Activated T-helper 1 cell treated with anti-CD3 and anti-CD28 coated beads, Interleukin-12 subunit alpha, Interleukin-12 subunit beta, Interleukin-2, Interleukin-4 antibody, amounts not matched to agents 30 ng/mL and 10 ng/mL and 1 ng/mL, durations not matched to agents 14 hours and 24 hours and 36 hours (primary cell): Measurements from ENCODE around the gene DAPK1. TPM values are rescaled to one million over a fixed set of nuclear protein-coding genes. Genes with fewer than 3 reads are reported as not detected.

Experiments
- DNase-seq: peaks from one replicate; pipeline ENCODE4 v3.0.0; 2021; ENCODE audit warnings: low spot score
- H3K27ac Mint-ChIP-seq: one replicate; pipeline ENCODE4 v1.8.0; 2021; ENCODE audit warnings: mild to moderate bottlenecking, mixed read lengths
- H3K27me3 Mint-ChIP-seq: one replicate; pipeline ENCODE4 v1.8.0; 2022; ENCODE audit warnings: mild to moderate bottlenecking, moderate library complexity, mixed read lengths; ENCODE audit not compliant: insufficient read depth
- H3K36me3 Mint-ChIP-seq: one replicate; pipeline ENCODE4 v1.8.0; 2021; ENCODE audit warnings: low read depth, mixed read lengths
- H3K4me1 Mint-ChIP-seq: one replicate; pipeline ENCODE4 v1.8.0; 2021; ENCODE audit warnings: low read depth, mixed read lengths
- H3K4me3 Mint-ChIP-seq: one replicate; pipeline ENCODE4 v1.8.0; 2021; ENCODE audit warnings: mild to moderate bottlenecking, moderate library complexity, mixed read lengths
- H3K9me3 Mint-ChIP-seq: one replicate; pipeline ENCODE4 v1.8.0; 2021; ENCODE audit warnings: mixed read lengths
- intact Hi-C: fragments of 100-400 bp; cut with micrococcal nuclease; formaldehyde crosslinking; loops from one replicate; pipeline ENCODE4 v1.15.1; 2024
- total RNA-seq: library from RNA; stranded (reverse); gene quantifications from 2 replicates; pipeline ENCODE4 v1.2.3, GENCODE V29; 2022

DAPK1 gene
- total RNA-seq, 1 donor from 2014 or later: 2.8 TPM

DNA sequence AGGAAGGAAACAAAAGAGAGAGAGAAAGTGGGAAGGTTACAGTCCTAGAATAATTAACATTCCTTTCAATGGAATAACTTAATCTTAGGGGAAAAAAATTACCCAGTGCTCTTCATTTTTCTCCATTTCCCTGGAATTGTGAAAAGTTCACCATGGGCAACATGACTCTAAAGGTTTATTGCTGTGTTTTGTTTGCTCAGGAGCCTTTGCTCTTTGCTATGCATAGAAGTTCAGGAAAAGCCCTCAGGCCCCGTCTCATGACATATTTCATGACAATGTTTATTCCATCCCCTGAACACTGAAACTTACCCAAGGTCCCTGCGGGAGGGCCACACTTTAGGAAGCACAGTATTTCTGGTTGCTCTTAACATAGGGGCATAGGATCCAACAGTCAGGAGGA, 218.5 kb downstream of the DAPK1 start:
- DNase-seq: no peak
- no peak overlapping the region for H3K4me3 Mint-ChIP-seq
- peaks cover 19% of the 10 kb centered on the region for H3K27me3 Mint-ChIP-seq
- intact Hi-C loops: no loop called here
- peaks cover 2% of the 10 kb centered on the region for H3K36me3 Mint-ChIP-seq
- no peaks in the 10 kb centered on the region for H3K9me3 Mint-ChIP-seq
- no peak overlapping the region for H3K27ac Mint-ChIP-seq
- H3K4me1 Mint-ChIP-seq: peaks cover 15% of the 10 kb centered on the region

DNA sequence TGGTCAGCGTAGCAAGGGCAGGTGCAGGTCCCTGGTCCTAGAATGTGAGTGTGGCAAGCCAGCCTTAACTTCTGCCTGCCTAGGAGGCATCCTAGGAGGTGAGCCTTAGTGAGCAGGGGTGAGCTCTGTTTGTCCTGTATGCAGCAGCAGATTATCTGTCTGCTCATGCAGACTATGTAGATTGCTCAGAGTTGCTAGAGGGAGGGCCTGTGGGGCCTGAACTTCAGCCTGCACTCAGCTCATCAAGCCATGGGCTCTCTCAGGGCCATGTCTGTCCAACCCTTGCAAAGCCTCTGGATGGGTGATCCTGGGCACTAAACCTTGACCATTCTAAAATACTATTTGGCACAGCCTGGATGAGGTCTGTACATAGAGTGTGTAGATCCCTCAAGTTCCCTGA, 219.8 kb downstream of the DAPK1 start:
- peaks cover 24% of the 10 kb centered on the region for H3K27me3 Mint-ChIP-seq
- no peaks in the 10 kb centered on the region for H3K9me3 Mint-ChIP-seq
- H3K4me1 Mint-ChIP-seq: peaks cover 15% of the 10 kb centered on the region
- no peak for DNase-seq
- H3K36me3 Mint-ChIP-seq: peaks cover 2% of the 10 kb centered on the region
- H3K4me3 Mint-ChIP-seq: no peak overlapping the region
- intact Hi-C loops: no loop called here
- H3K27ac Mint-ChIP-seq: no peak overlapping the region

- DNase-seq: no peak
- H3K27me3 Mint-ChIP-seq: peaks cover 27% of the 10 kb centered on the region
- no peak overlapping the region for H3K4me3 Mint-ChIP-seq
- no peaks in the 10 kb centered on the region for H3K36me3 Mint-ChIP-seq
- no peak overlapping the region for H3K27ac Mint-ChIP-seq
- peaks cover 8% of the 10 kb centered on the region for H3K4me1 Mint-ChIP-seq
- intact Hi-C loops: no loop called here
- H3K9me3 Mint-ChIP-seq: no peaks in the 10 kb centered on the region
These were observed 220.6 kb downstream of the DAPK1 start for GRCh38 chr9:87718231-87718630.

GRCh38 chr9:87718852-87719612, 221.4 kb downstream of the DAPK1 start:
- intact Hi-C loops: no loop called here
- H3K27me3 Mint-ChIP-seq: peaks cover 28% of the 10 kb centered on the region
- H3K27ac Mint-ChIP-seq: no peak overlapping the region
- H3K36me3 Mint-ChIP-seq: no peaks in the 10 kb centered on the region
- H3K9me3 Mint-ChIP-seq: no peaks in the 10 kb centered on the region
- peaks cover under 1% of the 10 kb centered on the region for H3K4me1 Mint-ChIP-seq
- no peak overlapping the region for H3K4me3 Mint-ChIP-seq
- DNase-seq: no peak

DNA sequence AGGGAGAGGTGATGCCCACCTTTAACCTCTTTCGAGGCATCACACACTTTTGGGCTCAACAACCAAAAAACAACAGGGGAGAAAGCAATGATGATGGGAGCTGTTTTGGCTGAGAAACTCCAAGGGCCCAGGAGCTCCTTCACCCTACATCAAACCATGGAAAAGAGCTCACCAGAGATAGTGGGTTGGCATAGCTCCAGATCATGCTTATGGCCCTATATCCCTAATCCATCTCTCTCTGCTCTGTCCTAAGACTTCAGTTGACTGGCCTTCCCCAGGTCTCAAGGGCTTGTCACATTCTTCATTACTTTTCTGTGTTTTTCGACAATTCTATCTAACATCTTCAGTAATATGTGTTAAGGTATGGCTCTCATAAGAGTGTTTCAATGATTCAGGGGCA, 222.5 kb downstream of the DAPK1 start:
- H3K27me3 Mint-ChIP-seq: peaks cover 37% of the 10 kb centered on the region

DNA sequence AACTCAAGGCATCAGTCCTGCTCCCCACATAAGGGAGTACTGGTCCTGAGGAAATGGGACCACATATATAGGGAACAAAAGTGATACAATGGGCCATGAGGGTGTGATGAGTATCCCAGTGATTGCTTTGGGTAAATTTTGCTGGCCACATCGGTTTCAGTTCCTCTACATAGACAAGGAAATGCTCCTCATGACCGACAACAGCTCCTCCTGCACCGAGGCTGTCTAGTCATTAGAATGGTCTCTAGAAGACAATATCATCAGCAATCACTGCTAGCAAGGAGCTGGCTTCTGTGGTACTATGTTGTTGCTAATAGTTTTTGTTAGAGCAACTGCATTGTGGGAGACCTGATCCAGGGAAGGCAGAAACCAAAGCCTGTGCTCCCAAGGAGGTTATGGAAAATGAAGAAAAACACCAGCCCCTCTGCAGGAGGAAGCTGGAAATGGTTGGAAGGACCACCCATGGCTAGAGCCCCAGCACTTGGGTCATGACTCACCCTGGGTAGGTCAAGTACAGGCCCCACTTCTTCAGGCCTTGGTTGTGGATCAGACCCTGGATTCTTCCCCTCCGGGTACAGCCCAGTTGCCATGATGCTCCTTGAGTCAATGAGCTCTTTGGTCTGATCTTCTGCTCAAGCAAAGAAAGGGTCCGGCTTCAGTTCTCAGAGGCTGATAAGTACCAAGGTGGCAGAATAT, 224.9 kb downstream of the DAPK1 start:
- Mint-ChIP-seq H3K27me3 (peaks cover 46% of the 10 kb centered on the region), H3K4me3 (no peak overlapping the region), H3K36me3 (no peaks in the 10 kb centered on the region), H3K27ac (no peak overlapping the region), H3K4me1 (no peaks in the 10 kb centered on the region), H3K9me3 (no peaks in the 10 kb centered on the region)
- intact Hi-C loops: no loop called here
- DNase-seq: no peak

More for the DNA sequence above, 222.5 kb downstream of the DAPK1 start:
- intact Hi-C loops: no loop called here
- H3K27ac Mint-ChIP-seq: no peak overlapping the region
- no peaks in the 10 kb centered on the region for H3K9me3 Mint-ChIP-seq
- no peak overlapping the region for H3K4me3 Mint-ChIP-seq
- no peak for DNase-seq
- no peaks in the 10 kb centered on the region for H3K36me3 Mint-ChIP-seq
- H3K4me1 Mint-ChIP-seq: no peaks in the 10 kb centered on the region

- intact Hi-C loops: loop anchor here (5.0 kb wide), 1 partner anchor 43 kb away; no protein-coding TSS in a partner anchor
- Mint-ChIP-seq H3K4me3 (peak overlapping the region; percentile 80), H3K36me3 (no peaks in the 10 kb centered on the region), H3K27ac (no peak overlapping the region), H3K27me3 (peaks cover 45% of the 10 kb centered on the region), H3K4me1 (no peaks in the 10 kb centered on the region), H3K9me3 (no peaks in the 10 kb centered on the region)
- DNase-seq: no peak
These were observed 227.8 kb downstream of the DAPK1 start for GRCh38 chr9:87725356-87725899.

- intact Hi-C loops: loop anchor here (5.0 kb wide), 1 partner anchor 44 kb away; no protein-coding TSS in a partner anchor
- H3K4me1 Mint-ChIP-seq: no peaks in the 10 kb centered on the region
- peak; percentile 13 for DNase-seq
- peak within 1 kb of the TSS; percentile 80 for H3K4me3 Mint-ChIP-seq
- peaks cover 39% of the 10 kb centered on the region for H3K27me3 Mint-ChIP-seq
- no peaks in the 10 kb centered on the region for H3K36me3 Mint-ChIP-seq
- H3K27ac Mint-ChIP-seq: no peak within 1 kb of the TSS
- no peaks in the 10 kb centered on the region for H3K9me3 Mint-ChIP-seq
These were observed 228.4 kb downstream of the DAPK1 start, which contains the start of gene CTSL for GRCh38 chr9:87725900-87726709. Gene CTSL, plus strand, starts transcription at chr9:87726119. Its CDS starts 1,485 bp downstream, at chr9:87727604.

GRCh38 chr9:87729246-87729645, 231.6 kb downstream of the DAPK1 start:
- H3K27ac Mint-ChIP-seq: no peak overlapping the region
- no peak for DNase-seq
- H3K27me3 Mint-ChIP-seq: peaks cover 29% of the 10 kb centered on the region
- peaks cover 8% of the 10 kb centered on the region for H3K4me1 Mint-ChIP-seq
- H3K36me3 Mint-ChIP-seq: no peaks in the 10 kb centered on the region
- no peak overlapping the region for H3K4me3 Mint-ChIP-seq
- H3K9me3 Mint-ChIP-seq: peaks cover 3% of the 10 kb centered on the region
- intact Hi-C loops: loop anchor here (5.0 kb wide), 1 partner anchor 47 kb away; no protein-coding TSS in a partner anchor

DNA sequence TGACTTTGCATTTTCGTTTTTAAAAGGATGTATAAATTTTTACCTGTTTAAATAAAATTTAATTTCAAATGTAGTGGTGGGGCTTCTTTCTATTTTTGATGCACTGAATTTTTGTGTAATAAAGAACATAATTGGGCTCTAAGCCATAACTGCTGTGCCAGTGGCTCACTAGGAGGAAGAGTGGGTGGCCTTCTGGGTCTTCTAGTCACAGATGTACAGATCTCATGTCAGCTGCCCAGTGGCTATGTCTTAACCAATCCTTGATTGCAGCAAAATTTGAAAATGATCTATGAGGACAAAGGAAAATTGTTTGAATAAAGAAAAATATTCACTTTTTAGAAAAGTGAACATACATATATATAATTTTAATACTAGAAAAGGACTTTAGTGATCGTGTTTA, 233.7 kb downstream of the DAPK1 start:
- Mint-ChIP-seq H3K27me3 (peaks cover 12% of the 10 kb centered on the region), H3K4me1 (peaks cover 10% of the 10 kb centered on the region), H3K36me3 (peaks cover 2% of the 10 kb centered on the region), H3K27ac (no peak overlapping the region), H3K9me3 (peaks cover 7% of the 10 kb centered on the region), H3K4me3 (no peak overlapping the region)
- intact Hi-C loops: no loop called here
- no peak for DNase-seq

- Mint-ChIP-seq H3K27ac (no peak overlapping the region), H3K36me3 (peaks cover 2% of the 10 kb centered on the region), H3K27me3 (peaks cover 8% of the 10 kb centered on the region), H3K4me1 (peaks cover 10% of the 10 kb centered on the region), H3K4me3 (no peak overlapping the region), H3K9me3 (peaks cover 7% of the 10 kb centered on the region)
- no peak for DNase-seq
- intact Hi-C loops: no loop called here
These were observed 234.7 kb downstream of the DAPK1 start for GRCh38 chr9:87732344-87732743.

DNA sequence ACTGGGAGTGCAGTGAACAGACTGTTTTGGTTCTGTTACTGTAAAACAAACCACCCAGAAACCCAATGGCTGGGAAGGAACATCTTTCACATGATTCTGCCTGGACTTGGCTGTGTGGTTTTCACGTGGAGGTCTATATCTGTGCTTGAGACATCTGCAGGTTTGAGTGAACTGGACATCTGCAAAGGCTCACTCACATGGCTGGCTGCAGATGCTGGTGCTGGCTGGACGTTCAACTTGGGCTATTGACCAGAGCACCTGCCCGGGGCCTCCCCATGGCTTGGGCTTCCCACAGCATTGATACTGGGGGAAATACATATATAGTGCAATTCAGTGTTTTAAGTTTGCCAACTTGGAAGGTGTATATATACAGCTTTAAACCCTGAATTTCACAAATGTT, 235.1 kb downstream of the DAPK1 start:
- peaks cover 7% of the 10 kb centered on the region for H3K27me3 Mint-ChIP-seq
- peaks cover 10% of the 10 kb centered on the region for H3K4me1 Mint-ChIP-seq
- H3K27ac Mint-ChIP-seq: no peak overlapping the region
- intact Hi-C loops: no loop called here
- peaks cover 7% of the 10 kb centered on the region for H3K9me3 Mint-ChIP-seq
- no peak overlapping the region for H3K4me3 Mint-ChIP-seq
- no peak for DNase-seq
- H3K36me3 Mint-ChIP-seq: peaks cover 2% of the 10 kb centered on the region
